KMS-11 (cell line): Measurements from ENCODE around the gene CSTB.

Experiments
- H2AFZ ChIP-seq: fragments of 200-600 bp; sonication (generic); 2 replicates; pipeline ENCODE4 v1.6.1; 2016; ENCODE audit warnings: antibody characterized with exemption, mixed run types, low read depth
- H3K27ac ChIP-seq: fragments of 200-600 bp; sonication (generic); 2 replicates; pipeline ENCODE4 v1.6.1; 2016; ENCODE audit warnings: mild to moderate bottlenecking, mixed run types
- H3K27me3 ChIP-seq: fragments of 200-600 bp; sonication (generic); 2 replicates; pipeline ENCODE4 v1.6.1; 2017; ENCODE audit warnings: mild to moderate bottlenecking, low read depth, mixed run types, moderate library complexity; ENCODE audit not compliant: insufficient read depth
- H3K36me3 ChIP-seq: fragments of 200-600 bp; sonication (generic); 2 replicates; pipeline ENCODE4 v1.6.1; 2017; ENCODE audit warnings: mild to moderate bottlenecking, mixed run types; ENCODE audit not compliant: insufficient read depth
- H3K4me1 ChIP-seq: fragments of 200-600 bp; sonication (generic); 2 replicates; pipeline ENCODE4 v1.6.1; 2016; ENCODE audit warnings: mild to moderate bottlenecking, low read depth, mixed run types; ENCODE audit not compliant: poor library complexity, severe bottlenecking
- H3K4me2 ChIP-seq: fragments of 200-600 bp; sonication (generic); 2 replicates; pipeline ENCODE4 v1.7.0; 2016; ENCODE audit warnings: mild to moderate bottlenecking, mixed run types
- H3K4me3 ChIP-seq: fragments of 200-600 bp; sonication (generic); IDR thresholded peaks from 2 replicates; pipeline ENCODE4 v1.6.1; 2017; ENCODE audit warnings: low read depth, low read length, mixed read lengths; ENCODE audit not compliant: insufficient read depth
- H3K79me2 ChIP-seq: fragments of 200-600 bp; sonication (generic); 2 replicates; pipeline ENCODE4 v1.6.1; 2016; ENCODE audit warnings: low read depth, mixed run types; ENCODE audit not compliant: insufficient read depth
- H3K9ac ChIP-seq: fragments of 200-600 bp; sonication (generic); 2 replicates; pipeline ENCODE4 v1.6.1; 2016; ENCODE audit warnings: mild to moderate bottlenecking, mixed run types
- H4K20me1 ChIP-seq: fragments of 200-600 bp; sonication (generic); 2 replicates; pipeline ENCODE4 v1.6.1; 2016; ENCODE audit warnings: mild to moderate bottlenecking, mixed run types; ENCODE audit not compliant: insufficient read depth
- CTCF ChIP-seq: fragments of 200-600 bp; sonication (generic); conservative IDR thresholded peaks from 2 replicates; pipeline ENCODE4 v1.6.1; 2017; ENCODE audit warnings: low read depth, mild to moderate bottlenecking, antibody characterized with exemption, low read length, moderate library complexity, mixed read lengths

The CSTB gene

DNA sequence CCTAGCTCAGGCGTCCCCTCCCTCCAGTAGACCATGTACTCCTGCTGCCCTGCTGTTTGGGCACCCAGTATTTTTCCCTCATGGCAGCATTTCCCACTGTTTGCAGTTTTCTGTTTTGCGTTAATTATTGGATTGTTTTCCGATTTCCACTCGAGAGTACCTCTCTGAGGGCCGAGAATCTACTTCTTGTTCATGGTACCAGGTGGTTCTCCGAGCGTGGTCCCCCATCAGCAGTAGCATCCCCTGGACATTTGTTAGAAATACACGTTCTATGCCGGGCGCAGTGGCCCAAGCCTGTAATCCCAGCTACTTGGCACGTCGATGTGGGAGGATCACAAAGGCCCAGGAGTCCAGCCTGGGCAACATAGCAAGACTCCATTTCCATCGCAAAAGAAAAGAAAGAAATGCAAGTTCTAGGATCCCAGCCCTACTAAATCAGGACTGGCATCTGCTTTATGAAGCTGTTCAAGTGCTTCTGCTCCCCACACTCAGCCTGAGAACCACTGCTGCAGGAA, 14.0 kb upstream of the CSTB start:
- H3K36me3 ChIP-seq = peaks cover 11% of the 10 kb centered on the region; the same call in 1 of the 2 replicates
- peak overlapping the region; percentile 74 for H3K4me2 ChIP-seq
- H3K27ac ChIP-seq = peak overlapping the region; percentile 42
- H3K4me3 ChIP-seq = peak overlapping the region; percentile 50
- H2AFZ ChIP-seq = peak overlapping the region; percentile 52; the same call in 1 of the 2 replicates
- no peak for TF ChIP-seq CTCF
- peaks cover 20% of the 10 kb centered on the region for H3K4me1 ChIP-seq
- peaks cover 6% of the 10 kb centered on the region; the same call in 1 of the 2 replicates for H4K20me1 ChIP-seq
- no peaks in the 10 kb centered on the region; the same call in 1 of the 2 replicates for H3K27me3 ChIP-seq
- H3K79me2 ChIP-seq = peaks cover 50% of the 10 kb centered on the region
- peak overlapping the region; percentile 83 for H3K9ac ChIP-seq

- Histone ChIP-seq H3K27me3 (no peaks in the 10 kb centered on the region; the same call in 1 of the 2 replicates), H3K27ac (peak within 1 kb of the TSS; percentile 42), H3K79me2 (peaks cover 47% of the 10 kb centered on the region), H4K20me1 (peaks cover 6% of the 10 kb centered on the region; the same call in 1 of the 2 replicates), H2AFZ (peak within 1 kb of the TSS; percentile 88), H3K4me3 (peak within 1 kb of the TSS; percentile 50), H3K36me3 (peaks cover 10% of the 10 kb centered on the region; the same call in 1 of the 2 replicates), H3K4me2 (peak within 1 kb of the TSS; percentile 74), H3K4me1 (peaks cover 20% of the 10 kb centered on the region), H3K9ac (peak within 1 kb of the TSS; percentile 83)
- TF ChIP-seq CTCF = peak; percentile 83
These were observed 13.3 kb upstream of the CSTB start, which contains the start of gene RRP1 for GRCh38 chr21:43789276-43790009. Gene RRP1, plus strand, starts transcription at chr21:43789577. Its CDS starts 53 bp downstream, at chr21:43789630.

GRCh38 chr21:43786807-43787440, 10.8 kb upstream of the CSTB start:
- no peak for TF ChIP-seq CTCF
- Histone ChIP-seq H3K9ac (no peak overlapping the region), H2AFZ (no peak overlapping the region), H3K79me2 (peaks cover 25% of the 10 kb centered on the region), H3K27me3 (no peaks in the 10 kb centered on the region; the same call in 1 of the 2 replicates), H3K4me1 (peaks cover 38% of the 10 kb centered on the region), H3K4me3 (no peak overlapping the region), H3K4me2 (no peak overlapping the region), H4K20me1 (peaks cover 6% of the 10 kb centered on the region; the same call in 1 of the 2 replicates), H3K27ac (no peak overlapping the region), H3K36me3 (peaks cover 5% of the 10 kb centered on the region; the same call in 1 of the 2 replicates)

- peaks cover 5% of the 10 kb centered on the region; the same call in 1 of the 2 replicates for H3K36me3 ChIP-seq
- no peak overlapping the region for H2AFZ ChIP-seq
- no peak overlapping the region for H3K9ac ChIP-seq
- H3K27ac ChIP-seq = no peak overlapping the region
- peaks cover 6% of the 10 kb centered on the region; the same call in 1 of the 2 replicates for H4K20me1 ChIP-seq
- no peak overlapping the region for H3K4me3 ChIP-seq
- peaks cover 19% of the 10 kb centered on the region for H3K79me2 ChIP-seq
- no peaks in the 10 kb centered on the region; the same call in 1 of the 2 replicates for H3K27me3 ChIP-seq
- H3K4me1 ChIP-seq = peaks cover 40% of the 10 kb centered on the region
- no peak for TF ChIP-seq CTCF
- no peak overlapping the region for H3K4me2 ChIP-seq
These were observed 10.2 kb upstream of the CSTB start for GRCh38 chr21:43786300-43786806.
